ENCODE data around the gene OXLD1.
"Not testable (repeated sequence)": the region's sequence is repeated elsewhere in the genome, so short reads cannot be mapped to it uniquely, and the experiment has no call there.

The OXLD1 gene

GRCh38 chr17:81675515-81676221 lies 9.3 kb upstream of the OXLD1 start:
- not testable (repeated sequence) for DNase-seq (ENCODE audit: low spot score)

GRCh38 chr17:81673561-81674258 lies 7.3 kb upstream of the OXLD1 start:
- no peak for DNase-seq (ENCODE audit: low spot score)
- no peak for TF ChIP-seq CTCF (IDR thresholded peaks at IDR 0.05; ENCODE audit: extremely low read depth, insufficient read depth, missing control alignments)
- in situ Hi-C loops (cut with MboI; ENCODE audit: low pct_unique_long_range_greater_than_20kb, low sequenced_read_pairs, unreplicated experiment) = no loop called here

More at GRCh38 chr17:81675515-81676221, 9.3 kb upstream of the OXLD1 start:
- peak; percentile 44 for TF ChIP-seq CTCF (IDR thresholded peaks at IDR 0.05; ENCODE audit: extremely low read depth, insufficient read depth, missing control alignments)
- in situ Hi-C loops (cut with MboI; ENCODE audit: low pct_unique_long_range_greater_than_20kb, low sequenced_read_pairs, unreplicated experiment) = not testable (repeated sequence)

GRCh38 chr17:81672954-81673353 lies 6.5 kb upstream of the OXLD1 start:
- DNase-seq (ENCODE audit: low spot score) = no peak
- in situ Hi-C loops (cut with MboI; ENCODE audit: low pct_unique_long_range_greater_than_20kb, low sequenced_read_pairs, unreplicated experiment) = no loop called here
- TF ChIP-seq CTCF (IDR thresholded peaks at IDR 0.05; ENCODE audit: extremely low read depth, insufficient read depth, missing control alignments) = no peak

DNA sequence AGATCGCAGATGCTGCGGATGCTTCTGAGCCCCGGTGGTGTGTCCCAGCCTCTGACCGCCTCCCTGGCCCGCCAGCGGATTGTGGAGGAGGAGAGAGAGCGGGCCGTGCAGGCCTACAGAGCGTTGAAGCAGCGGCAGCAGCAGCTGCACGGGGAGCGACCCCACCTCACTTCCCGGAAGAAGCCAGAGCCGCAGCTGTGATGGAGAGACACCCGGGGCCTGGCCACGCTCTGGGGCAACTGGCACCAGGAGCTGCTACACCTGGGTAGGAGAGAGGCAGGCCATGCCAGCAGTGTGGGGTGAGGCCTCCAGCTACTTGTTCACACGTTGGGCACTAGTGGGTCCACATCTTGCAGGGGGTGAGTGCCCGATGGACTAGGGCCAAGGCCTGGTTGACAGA lies 6.1 kb upstream of the OXLD1 start:
- DNase-seq (ENCODE audit: low spot score) = no peak
- no peak for TF ChIP-seq CTCF (IDR thresholded peaks at IDR 0.05; ENCODE audit: extremely low read depth, insufficient read depth, missing control alignments)
- in situ Hi-C loops (cut with MboI; ENCODE audit: low pct_unique_long_range_greater_than_20kb, low sequenced_read_pairs, unreplicated experiment) = no loop called here

GRCh38 chr17:81667754-81668153 lies 1.3 kb upstream of the OXLD1 start:
- no peak for TF ChIP-seq CTCF (IDR thresholded peaks at IDR 0.05; ENCODE audit: extremely low read depth, insufficient read depth, missing control alignments)
- no peak for DNase-seq (ENCODE audit: low spot score)
- in situ Hi-C loops (cut with MboI; ENCODE audit: low pct_unique_long_range_greater_than_20kb, low sequenced_read_pairs, unreplicated experiment) = no loop called here

- no peak for DNase-seq (ENCODE audit: low spot score)
- in situ Hi-C loops (cut with MboI; ENCODE audit: low pct_unique_long_range_greater_than_20kb, low sequenced_read_pairs, unreplicated experiment) = no loop called here
- no peak for TF ChIP-seq CTCF (IDR thresholded peaks at IDR 0.05; ENCODE audit: extremely low read depth, insufficient read depth, missing control alignments)
These were observed 388 bp downstream of the OXLD1 start for GRCh38 chr17:81666092-81666341.
